ENCODE measurements around the gene GRM8.

DNA sequence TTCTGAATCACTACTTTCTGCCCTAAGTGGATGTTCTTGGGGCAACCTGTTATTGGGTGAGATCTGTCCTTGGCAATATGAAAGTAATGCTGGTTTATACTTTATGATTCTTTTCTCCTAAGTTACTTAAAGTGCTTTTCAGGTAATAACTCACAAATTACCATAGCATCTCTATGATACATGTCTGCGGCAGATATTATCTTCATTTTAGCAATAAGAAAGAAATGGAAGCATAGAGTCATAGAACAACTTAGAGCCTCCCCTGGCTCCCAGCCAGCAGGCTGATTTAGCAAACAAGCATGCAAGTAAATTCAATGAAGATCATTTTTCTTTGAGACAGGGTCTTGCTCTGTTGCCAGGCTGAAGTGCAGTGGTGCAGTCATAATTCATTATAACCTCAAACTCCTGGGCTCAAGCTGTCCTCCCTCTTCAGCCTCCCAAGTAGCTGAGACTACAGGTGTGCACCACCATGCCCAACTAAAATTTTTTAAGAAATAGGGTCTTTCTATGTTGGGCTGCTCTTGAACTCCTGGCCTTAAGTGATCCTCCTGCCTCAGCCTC, 38.1 kb upstream of the GRM8 start:
- TF ChIP-seq, protein P1, sequence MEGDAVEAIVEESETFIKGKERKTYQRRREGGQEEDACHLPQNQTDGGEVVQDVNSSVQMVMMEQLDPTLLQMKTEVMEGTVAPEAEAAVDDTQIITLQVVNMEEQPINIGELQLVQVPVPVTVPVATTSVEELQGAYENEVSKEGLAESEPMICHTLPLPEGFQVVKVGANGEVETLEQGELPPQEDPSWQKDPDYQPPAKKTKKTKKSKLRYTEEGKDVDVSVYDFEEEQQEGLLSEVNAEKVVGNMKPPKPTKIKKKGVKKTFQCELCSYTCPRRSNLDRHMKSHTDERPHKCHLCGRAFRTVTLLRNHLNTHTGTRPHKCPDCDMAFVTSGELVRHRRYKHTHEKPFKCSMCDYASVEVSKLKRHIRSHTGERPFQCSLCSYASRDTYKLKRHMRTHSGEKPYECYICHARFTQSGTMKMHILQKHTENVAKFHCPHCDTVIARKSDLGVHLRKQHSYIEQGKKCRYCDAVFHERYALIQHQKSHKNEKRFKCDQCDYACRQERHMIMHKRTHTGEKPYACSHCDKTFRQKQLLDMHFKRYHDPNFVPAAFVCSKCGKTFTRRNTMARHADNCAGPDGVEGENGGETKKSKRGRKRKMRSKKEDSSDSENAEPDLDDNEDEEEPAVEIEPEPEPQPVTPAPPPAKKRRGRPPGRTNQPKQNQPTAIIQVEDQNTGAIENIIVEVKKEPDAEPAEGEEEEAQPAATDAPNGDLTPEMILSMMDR (conservative IDR thresholded peaks at IDR 0.05; ENCODE audit: low read depth, low read length): no peak
- no peak for TF ChIP-seq EZH2 (IDR thresholded peaks at IDR 0.05; ENCODE audit: low read length, unreplicated experiment)

Data from PC-3 (cell line).